Measurements from ENCODE around the gene GOLPH3L. TPM values are rescaled to one million over a fixed set of nuclear protein-coding genes. Genes with fewer than 3 reads are reported as not detected.
"Not testable (repeated sequence)": the region's sequence is repeated elsewhere in the genome, so short reads cannot be mapped to it uniquely, and the experiment has no call there.

GOLPH3L gene
- polyA plus RNA-seq, 3 donors from 2014 or later, result 8.9 to 27.1 (median 13.4) TPM

DNA sequence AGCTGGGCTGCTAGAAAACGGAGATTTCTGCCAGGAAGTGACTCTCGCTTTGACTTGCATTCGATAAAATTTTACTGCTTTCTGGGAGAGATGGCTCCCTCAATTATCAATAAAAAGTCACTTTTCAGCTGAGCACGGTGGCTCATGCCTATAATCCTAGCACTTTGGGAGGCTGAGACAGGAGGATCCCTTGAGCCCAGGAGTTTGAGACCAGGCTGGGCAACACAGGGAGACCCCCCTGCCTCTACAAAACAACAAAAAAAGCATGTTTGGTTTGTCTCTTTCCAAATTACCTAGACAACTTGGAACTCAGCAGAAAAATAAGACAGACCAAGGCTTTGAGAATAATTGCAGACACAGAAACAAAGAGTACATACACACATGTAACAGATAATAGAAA, 54.7 kb downstream of the GOLPH3L start:
- peaks cover 4 to 5% (median 5%) of the 10 kb centered on the region in 3 donors for H3K36me3 Mint-ChIP-seq
- no peaks in the 10 kb centered on the region for H3K9me3 Mint-ChIP-seq
- no peaks in the 10 kb centered on the region for H3K4me1 Mint-ChIP-seq
- DNase-seq, result no peak
- no peak overlapping the region for H3K4me3 Mint-ChIP-seq
- H3K27ac Mint-ChIP-seq, result no peak overlapping the region
- H3K27me3 Mint-ChIP-seq (ENCODE audit: low read depth in 3 of 3), result no peaks in the 10 kb centered on the region

DNA sequence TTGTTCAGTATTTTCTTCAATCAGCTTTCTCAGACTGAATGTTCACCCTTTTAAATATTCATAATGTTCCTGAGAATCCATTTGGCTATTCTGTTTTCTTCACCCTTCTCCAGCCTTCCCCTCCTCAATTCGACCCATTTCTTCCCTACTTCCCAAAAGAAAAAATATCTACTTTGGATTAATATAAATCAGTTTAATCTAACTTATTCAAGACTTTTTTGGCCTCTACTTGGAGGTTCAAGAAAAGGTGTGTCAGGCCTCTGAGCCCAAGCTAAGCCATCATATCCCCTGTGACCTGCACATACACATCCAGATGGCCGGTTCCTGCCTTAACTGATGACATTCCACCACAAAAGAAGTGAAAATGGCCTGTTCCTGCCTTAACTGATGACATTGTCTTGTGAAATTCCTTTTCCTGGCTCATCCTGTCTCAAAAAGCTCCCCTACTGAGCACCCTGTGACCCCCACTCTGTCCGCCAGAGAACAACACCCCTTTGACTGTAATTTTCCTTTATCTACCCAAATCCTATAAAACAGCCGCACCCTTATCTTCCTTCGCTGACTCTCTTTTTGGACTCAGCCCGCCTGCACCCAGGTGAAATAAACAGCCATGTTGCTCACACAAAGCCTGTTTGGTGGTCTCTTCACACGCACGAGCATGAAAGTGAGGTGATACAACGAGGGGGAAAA, 55.7 kb downstream of the GOLPH3L start:
- H3K9me3 Mint-ChIP-seq; H3K27ac Mint-ChIP-seq; DNase-seq; H3K27me3 Mint-ChIP-seq (ENCODE audit: low read depth in 3 of 3); H3K36me3 Mint-ChIP-seq; H3K4me3 Mint-ChIP-seq; H3K4me1 Mint-ChIP-seq: not testable (repeated sequence)

DNA sequence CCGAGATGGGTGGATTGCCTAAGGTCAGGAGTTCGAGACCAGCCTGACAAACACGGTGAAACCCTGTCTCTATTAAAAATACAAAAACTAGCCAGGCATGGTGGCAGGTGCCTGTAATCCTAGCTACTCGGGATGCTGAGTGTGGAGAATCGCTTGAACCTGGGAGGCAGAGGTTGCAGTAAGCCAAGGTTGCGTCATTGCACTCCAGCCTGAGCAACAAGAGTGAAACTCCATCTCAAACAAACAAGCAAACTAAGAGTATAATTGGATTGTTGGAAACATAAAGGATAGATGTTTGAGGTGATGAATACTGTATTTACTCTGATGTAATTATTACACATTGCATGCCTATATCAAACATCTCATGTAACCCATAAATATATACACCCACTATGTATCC, 58.5 kb downstream of the GOLPH3L start:
- not testable (repeated sequence) for H3K9me3 Mint-ChIP-seq; H3K4me3 Mint-ChIP-seq; H3K36me3 Mint-ChIP-seq; H3K27ac Mint-ChIP-seq; H3K27me3 Mint-ChIP-seq (ENCODE audit: low read depth in 3 of 3); DNase-seq; H3K4me1 Mint-ChIP-seq

DNA sequence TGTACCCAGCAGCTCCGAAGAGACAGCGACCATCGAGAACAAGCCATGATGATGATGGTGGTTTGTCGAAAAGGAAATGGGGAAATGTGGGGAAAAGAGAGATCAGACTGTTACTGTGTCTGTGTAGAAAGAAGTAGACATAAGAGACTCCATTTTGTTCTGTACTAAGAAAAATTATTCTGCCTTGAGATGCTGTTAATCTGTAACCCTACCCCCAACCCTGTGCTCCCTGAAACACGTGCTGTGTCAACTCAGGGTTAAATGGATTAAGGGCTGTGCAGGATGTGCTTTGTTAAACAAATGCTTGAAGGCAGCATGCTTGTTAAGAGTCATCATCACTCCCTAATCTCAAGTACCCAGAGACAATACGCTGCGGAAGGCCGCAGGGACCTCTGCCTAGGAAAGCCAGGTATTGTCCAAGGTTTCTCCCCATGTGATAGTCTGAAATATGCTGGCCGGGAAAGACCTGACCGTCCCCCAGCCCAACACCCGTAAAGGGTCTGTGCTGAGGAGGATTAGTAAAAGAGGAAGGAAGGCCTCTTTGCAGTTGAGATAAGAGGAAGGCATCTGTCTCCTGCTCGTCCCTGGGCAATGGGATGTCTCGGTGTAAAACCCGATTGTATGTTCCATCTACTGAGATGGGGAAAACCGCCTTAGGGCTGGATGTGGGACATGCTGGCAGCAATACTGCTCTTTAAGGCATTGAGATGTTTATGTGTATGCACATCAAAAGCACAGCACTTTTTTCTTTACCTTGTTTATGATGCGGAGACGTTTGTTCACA, 61.9 kb downstream of the GOLPH3L start:
- H3K27me3 Mint-ChIP-seq (ENCODE audit: low read depth in 3 of 3); H3K9me3 Mint-ChIP-seq; H3K27ac Mint-ChIP-seq; H3K4me1 Mint-ChIP-seq; H3K36me3 Mint-ChIP-seq; DNase-seq; H3K4me3 Mint-ChIP-seq: not testable (repeated sequence)

DNA sequence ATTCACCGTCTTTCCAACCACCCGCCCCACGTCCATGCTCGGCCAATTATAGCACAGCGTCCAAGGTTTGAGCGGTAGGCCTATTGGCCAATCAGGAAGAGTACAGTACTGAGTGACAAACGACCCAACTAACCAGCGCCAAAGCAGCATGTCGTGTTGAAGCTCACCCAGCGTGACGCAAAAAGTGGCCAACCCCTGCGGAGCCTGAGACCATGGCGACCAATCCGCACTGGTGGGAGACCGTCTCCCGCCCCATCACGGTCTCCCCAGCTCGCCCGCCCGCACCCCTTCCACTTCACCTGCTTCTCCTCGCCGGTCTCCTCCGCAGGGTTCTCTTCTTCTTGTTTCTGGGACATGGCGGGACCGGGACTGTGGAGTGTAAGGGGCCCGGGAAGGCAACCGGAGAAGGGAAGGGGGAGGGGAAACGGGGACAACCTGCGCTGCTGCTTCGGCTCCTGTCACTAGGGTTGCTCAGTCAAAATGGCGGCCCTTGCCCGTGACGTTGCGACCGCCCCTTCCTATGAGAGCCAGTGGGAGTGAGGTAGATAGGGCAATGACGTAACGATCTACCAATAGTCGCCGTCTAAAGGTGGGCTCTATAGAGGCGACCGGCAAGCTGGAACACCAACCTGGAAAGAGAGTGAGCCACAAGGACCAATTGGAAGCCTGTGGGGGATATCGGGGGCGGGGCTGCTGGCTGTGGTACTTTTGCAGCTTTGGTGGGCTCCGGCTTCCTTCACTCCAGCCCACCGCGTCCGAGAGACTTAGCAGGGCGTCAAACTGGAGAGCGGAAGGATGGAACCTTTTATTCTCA, 67.6 kb downstream of the GOLPH3L start, which contains the start of gene ENSA:
TSS of gene ENSA (minus strand) at position 498 of the 814 bp plus-strand sequence. CDS start at position 356, 142 bp downstream.
- H3K27me3 Mint-ChIP-seq (ENCODE audit: low read depth in 3 of 3), result peaks cover 0 to 4% (median 2%) of the 10 kb centered on the region in 3 donors
- H3K36me3 Mint-ChIP-seq, result peaks cover 18 to 23% (median 20%) of the 10 kb centered on the region in 3 donors
- H3K4me3 Mint-ChIP-seq, result no peak within 1 kb of the TSS
- H3K4me1 Mint-ChIP-seq, result peaks cover 3 to 4% of the 10 kb centered on the region in 2 donors
- H3K27ac Mint-ChIP-seq, result no peak within 1 kb of the TSS
- DNase-seq, result peak; percentile 98
- H3K9me3 Mint-ChIP-seq, result no peaks in the 10 kb centered on the region

DNA sequence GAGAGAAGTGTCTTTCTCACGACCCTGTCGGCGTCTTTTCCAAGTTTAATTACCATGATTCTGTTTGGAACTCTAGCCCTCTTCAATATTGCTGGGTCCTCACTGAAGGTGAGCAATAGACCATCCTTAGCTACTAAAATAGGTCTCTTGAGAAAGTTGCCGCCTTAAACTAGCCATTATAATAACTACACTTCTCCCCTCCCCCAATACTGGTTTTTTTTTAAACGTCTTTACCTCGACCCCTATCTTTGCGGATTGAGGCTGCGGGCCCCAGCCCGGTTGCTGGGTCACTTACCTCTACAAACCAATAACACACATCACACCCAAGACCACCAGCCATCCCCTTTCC, 68.2 kb downstream of the GOLPH3L start:
- DNase-seq, result no peak
- Mint-ChIP-seq H3K27me3 (ENCODE audit: low read depth in 3 of 3) (peaks cover 0 to 4% (median 2%) of the 10 kb centered on the region in 3 donors), H3K36me3 (peaks cover 20 to 23% (median 22%) of the 10 kb centered on the region in 3 donors), H3K4me3 (no peak overlapping the region), H3K4me1 (peaks cover 3 to 4% of the 10 kb centered on the region in 2 donors), H3K9me3 (no peaks in the 10 kb centered on the region), H3K27ac (no peak overlapping the region)

DNA sequence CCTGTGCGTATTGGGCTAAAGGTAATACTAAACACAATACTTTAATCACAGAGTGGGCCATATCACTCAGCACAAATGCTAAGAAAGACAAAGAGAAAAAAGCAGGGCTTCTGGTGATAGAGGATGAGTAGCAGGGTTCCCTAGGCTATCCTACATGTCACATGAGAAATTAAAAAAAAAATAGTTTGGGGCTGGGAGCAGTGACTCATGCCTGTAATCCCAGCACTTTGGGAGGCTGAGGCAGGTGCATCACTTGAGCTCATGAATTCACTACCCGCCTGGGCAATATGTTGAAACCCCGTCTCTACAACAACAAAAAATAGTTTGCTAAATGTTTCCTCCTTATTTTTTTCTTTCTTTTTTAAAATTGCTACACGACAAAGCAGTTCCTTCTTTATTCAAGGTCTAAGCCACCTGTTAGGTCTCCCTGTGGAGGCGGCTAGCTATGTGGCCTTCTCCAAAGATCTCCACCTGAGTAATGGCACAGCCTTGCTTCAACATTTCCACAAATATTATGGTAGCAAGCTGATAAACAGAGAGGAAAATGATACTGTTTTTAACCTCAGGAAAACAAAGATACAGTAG, 69.0 kb downstream of the GOLPH3L start:
- Mint-ChIP-seq H3K4me1 (peaks cover 3 to 10% of the 10 kb centered on the region in 2 donors), H3K27ac (peak overlapping the region in 1 of 6 donors; percentile 15)

DNA sequence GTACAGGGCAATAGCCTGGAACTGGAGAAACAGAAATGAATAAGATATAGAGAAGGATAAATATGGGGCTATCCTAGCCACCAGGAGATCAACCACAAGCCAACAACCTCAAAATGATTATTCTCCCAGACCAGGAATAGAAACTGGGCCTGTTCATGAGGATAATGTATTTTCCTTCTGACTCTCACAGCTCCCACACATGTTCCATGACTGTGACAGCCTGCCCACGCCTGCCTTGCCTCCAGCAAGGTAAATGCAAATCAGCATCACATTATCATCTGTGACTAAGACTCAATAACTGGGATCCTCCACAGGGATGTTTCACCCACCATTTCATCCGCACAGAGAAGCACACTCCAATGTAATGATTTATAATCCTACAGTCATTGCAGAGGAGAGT, 70.8 kb downstream of the GOLPH3L start:
- Mint-ChIP-seq H3K36me3 (peaks cover 18 to 38% (median 31%) of the 10 kb centered on the region in 3 donors), H3K27me3 (ENCODE audit: low read depth in 3 of 3) (peaks cover 0 to 3% (median 0%) of the 10 kb centered on the region in 3 donors), H3K4me1 (peaks cover 6 to 22% of the 10 kb centered on the region in 2 donors), H3K9me3 (no peaks in the 10 kb centered on the region), H3K4me3 (no peak overlapping the region), H3K27ac (peak overlapping the region in 3 of 6 donors; percentile 30 to 53 (median 36))
- no peak for DNase-seq

More for the DNA sequence above, 69.0 kb downstream of the GOLPH3L start:
- Mint-ChIP-seq H3K27me3 (ENCODE audit: low read depth in 3 of 3) (peaks cover 0 to 4% (median 2%) of the 10 kb centered on the region in 3 donors), H3K4me3 (peak overlapping the region in 1 of 5 donors; percentile 61), H3K9me3 (no peaks in the 10 kb centered on the region), H3K36me3 (peaks cover 20 to 32% (median 30%) of the 10 kb centered on the region in 3 donors)
- no peak for DNase-seq

DNA sequence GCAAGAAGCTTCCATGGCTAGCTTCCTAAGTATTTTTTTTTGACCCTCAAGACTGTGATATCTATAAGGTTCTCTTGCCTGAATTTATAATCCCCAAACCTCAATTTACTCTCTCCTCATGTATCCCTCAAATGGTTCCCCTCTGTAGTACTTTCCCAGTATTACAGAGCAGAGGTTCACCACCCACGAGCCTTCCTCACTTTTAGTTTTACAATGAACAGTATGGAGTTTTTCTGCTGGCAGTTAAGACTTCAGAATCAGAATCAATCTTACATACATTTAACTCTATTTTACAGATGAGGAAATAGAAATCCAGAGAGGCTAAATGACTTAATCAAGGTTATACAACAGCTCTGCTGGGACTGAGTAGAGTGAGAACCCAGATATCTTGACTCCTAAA, 72.4 kb downstream of the GOLPH3L start:
- peak overlapping the region; percentile 4 to 70 (median 39) for H3K27ac Mint-ChIP-seq
- H3K9me3 Mint-ChIP-seq; DNase-seq; H3K27me3 Mint-ChIP-seq (ENCODE audit: low read depth in 3 of 3); H3K4me3 Mint-ChIP-seq: not testable (repeated sequence)
- H3K4me1 Mint-ChIP-seq, result peaks cover 6 to 30% of the 10 kb centered on the region in 2 donors
- peaks cover 16 to 46% (median 38%) of the 10 kb centered on the region in 3 donors for H3K36me3 Mint-ChIP-seq

DNA sequence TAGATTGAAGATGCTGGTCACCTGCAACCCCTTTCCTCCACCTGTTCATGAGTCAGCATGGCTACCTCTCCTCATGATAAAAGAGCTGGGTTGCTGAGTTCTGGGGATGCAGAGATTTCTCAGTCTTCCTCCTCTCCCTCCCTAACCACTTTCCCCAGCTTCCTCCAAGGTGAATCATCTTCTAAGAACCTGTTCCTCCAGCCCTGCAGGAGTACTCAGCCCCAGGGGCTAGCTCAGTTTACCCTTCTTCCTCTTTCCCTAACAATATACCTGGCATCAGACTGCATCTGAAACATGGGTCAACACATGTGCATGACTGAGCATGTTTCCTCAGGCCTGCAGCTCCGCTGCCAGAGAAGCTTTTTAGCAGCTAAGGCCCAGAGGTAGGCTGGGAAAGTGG, 72.8 kb downstream of the GOLPH3L start:
- Mint-ChIP-seq H3K27ac (peak overlapping the region in 3 of 6 donors; percentile 11 to 51 (median 30)), H3K36me3 (peaks cover 19 to 50% (median 43%) of the 10 kb centered on the region in 3 donors), H3K4me1 (peaks cover 6 to 31% of the 10 kb centered on the region in 2 donors)
- H3K4me3 Mint-ChIP-seq; H3K27me3 Mint-ChIP-seq (ENCODE audit: low read depth in 3 of 3); H3K9me3 Mint-ChIP-seq; DNase-seq: not testable (repeated sequence)

DNA sequence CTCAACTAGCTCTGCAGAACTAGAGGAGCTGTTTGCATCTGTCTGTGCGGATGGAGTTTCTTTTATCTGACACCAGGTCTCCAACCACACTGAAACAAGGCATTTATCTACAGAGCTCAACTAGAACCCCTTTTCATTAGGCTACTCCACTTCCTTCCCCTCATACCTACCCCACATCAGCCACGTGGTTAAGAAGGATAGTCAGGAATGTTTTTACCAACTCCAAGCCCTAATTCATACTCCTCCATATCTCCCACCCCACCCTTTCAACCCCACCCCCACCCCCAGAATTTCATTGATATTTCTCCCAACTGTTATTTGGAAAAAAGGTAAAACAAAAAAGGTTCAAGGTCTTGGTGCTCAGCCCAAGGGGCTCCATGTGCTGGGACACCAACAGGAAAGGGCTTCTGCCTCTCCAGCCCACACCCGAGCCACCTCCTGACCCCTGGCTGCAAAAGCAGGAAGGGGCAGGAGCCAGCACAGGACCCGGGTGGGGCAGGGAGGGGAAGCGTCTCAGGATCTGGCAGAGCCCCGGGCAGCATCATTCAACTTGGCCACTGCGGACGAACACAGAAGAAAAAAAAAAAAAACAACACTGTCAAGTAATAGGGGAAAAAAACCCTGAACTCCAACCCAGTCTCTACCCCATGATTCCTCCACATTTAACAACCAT, 74.5 kb downstream of the GOLPH3L start:
- peaks cover 0 to 1% (median 0%) of the 10 kb centered on the region in 3 donors for H3K27me3 Mint-ChIP-seq (ENCODE audit: low read depth in 3 of 3)
- H3K36me3 Mint-ChIP-seq, result peaks cover 20 to 48% (median 43%) of the 10 kb centered on the region in 3 donors
- H3K4me3 Mint-ChIP-seq, result no peak overlapping the region
- H3K4me1 Mint-ChIP-seq, result peaks cover 3 to 31% of the 10 kb centered on the region in 2 donors
- no peak for DNase-seq
- peak overlapping the region; percentile 76 to 91 (median 86) for H3K27ac Mint-ChIP-seq
- no peaks in the 10 kb centered on the region for H3K9me3 Mint-ChIP-seq

DNA sequence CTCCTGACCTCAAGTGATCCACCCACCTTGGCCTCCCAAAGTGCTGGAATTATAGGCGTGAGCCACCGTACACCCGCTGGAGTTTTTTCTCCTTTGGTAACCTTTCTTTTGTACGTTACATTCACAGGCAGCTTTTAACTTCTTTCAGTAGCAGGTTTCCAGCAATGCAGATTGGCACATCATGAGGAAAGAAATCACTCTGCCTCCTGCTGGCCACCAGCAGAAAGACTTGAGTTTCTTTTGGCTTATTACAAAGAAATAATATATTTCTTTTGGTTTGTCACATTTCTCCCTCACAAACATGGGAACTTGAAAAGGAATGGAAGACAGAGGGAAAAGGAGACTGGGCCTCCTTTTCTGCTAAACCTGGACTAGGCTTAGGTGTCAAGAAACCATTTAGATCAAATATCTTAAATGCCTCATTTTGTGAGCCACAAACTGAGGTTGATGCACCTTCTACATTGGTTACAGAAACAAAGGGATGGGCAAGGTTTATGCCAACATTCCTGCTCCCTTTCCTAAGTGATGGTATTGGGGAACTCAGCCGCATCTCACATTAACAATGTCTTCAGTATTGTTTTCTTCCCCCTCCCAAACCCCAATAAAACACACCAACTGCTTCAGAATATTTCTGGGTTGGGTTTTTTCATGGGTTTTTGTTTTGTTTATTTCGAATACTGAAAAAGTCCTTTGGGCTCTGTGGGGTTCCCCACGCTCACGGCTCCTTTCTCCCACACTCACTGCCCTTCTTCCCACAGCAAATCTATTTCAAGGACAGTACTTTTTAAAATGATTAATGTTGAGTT, 75.3 kb downstream of the GOLPH3L start:
- Mint-ChIP-seq H3K27me3 (ENCODE audit: low read depth in 3 of 3) (no peaks in the 10 kb centered on the region), H3K36me3 (peaks cover 24 to 46% (median 45%) of the 10 kb centered on the region in 3 donors), H3K4me3 (no peak overlapping the region), H3K9me3 (no peaks in the 10 kb centered on the region), H3K4me1 (peaks cover 3 to 33% of the 10 kb centered on the region in 2 donors), H3K27ac (peak overlapping the region; percentile 76 to 91 (median 86))
- peak; percentile 49 to 66 (median 55) for DNase-seq

All from immature natural killer cell (primary cell).